ENCODE results near the gene IGF2R. TPM values are rescaled to one million over a fixed set of nuclear protein-coding genes. Genes with fewer than 3 reads are reported as not detected.

The IGF2R gene
- total RNA-seq, 1 donor from 2014 or later = 109 TPM

DNA sequence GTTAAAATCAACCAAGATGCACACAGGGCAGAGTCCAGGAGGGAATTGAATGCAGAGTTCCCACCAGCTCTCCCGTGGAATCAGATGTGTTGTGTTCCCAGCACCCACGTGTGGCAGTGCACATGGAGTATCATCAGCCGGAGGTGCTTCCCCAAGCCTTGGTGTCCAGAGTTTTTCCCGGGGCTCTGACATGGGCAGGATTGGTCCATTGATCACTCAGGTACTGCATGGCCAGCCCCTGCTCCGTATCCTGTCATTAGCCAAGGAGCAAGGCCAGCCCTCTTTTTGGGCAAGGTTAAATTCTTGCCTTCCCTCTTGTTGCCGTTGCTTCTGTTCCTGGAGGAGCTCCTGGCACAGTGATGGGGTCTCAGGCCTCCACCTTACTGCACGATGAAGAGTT, 124.2 kb downstream of the IGF2R start:
- H3K36me3 ChIP-seq (ENCODE audit: control insufficient read depth, insufficient read depth, low read length) = peaks cover 37% of the 10 kb centered on the region
- DNase-seq (ENCODE audit: low read depth) (no peak), FAIRE-seq (no peak)
- H3K27me3 ChIP-seq (ENCODE audit: control insufficient read depth, insufficient read depth, low read length) = no peaks in the 10 kb centered on the region
- TF ChIP-seq, protein P1, sequence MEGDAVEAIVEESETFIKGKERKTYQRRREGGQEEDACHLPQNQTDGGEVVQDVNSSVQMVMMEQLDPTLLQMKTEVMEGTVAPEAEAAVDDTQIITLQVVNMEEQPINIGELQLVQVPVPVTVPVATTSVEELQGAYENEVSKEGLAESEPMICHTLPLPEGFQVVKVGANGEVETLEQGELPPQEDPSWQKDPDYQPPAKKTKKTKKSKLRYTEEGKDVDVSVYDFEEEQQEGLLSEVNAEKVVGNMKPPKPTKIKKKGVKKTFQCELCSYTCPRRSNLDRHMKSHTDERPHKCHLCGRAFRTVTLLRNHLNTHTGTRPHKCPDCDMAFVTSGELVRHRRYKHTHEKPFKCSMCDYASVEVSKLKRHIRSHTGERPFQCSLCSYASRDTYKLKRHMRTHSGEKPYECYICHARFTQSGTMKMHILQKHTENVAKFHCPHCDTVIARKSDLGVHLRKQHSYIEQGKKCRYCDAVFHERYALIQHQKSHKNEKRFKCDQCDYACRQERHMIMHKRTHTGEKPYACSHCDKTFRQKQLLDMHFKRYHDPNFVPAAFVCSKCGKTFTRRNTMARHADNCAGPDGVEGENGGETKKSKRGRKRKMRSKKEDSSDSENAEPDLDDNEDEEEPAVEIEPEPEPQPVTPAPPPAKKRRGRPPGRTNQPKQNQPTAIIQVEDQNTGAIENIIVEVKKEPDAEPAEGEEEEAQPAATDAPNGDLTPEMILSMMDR (IDR thresholded peaks at IDR 0.05; ENCODE audit: insufficient read depth, low read length, severe bottlenecking) = no peak
- no peak overlapping the region for H3K4me3 ChIP-seq (ENCODE audit: low read depth, low read length)

DNA sequence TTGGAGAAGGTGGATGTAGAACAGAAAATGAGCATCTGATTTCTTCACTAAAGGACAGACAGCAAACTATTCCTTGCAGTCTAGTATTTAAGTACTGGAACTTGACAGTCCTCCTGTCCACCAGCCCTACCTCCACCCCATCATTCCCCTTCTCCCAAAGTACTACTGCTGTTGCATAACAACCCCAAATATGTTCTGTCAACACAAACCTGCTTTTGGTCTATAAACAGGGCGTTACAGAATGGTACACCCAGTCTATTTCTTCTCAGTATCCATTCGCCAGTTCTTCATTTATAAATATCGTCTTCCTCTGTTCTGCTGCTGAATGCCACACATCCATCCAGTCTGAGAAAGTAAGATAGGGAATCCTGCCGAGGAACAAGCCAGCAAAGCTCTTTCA, 125.1 kb downstream of the IGF2R start:
- Histone ChIP-seq H3K36me3 (ENCODE audit: control insufficient read depth, insufficient read depth, low read length) (peaks cover 34% of the 10 kb centered on the region), H3K4me3 (ENCODE audit: low read depth, low read length) (no peak overlapping the region)

DNA sequence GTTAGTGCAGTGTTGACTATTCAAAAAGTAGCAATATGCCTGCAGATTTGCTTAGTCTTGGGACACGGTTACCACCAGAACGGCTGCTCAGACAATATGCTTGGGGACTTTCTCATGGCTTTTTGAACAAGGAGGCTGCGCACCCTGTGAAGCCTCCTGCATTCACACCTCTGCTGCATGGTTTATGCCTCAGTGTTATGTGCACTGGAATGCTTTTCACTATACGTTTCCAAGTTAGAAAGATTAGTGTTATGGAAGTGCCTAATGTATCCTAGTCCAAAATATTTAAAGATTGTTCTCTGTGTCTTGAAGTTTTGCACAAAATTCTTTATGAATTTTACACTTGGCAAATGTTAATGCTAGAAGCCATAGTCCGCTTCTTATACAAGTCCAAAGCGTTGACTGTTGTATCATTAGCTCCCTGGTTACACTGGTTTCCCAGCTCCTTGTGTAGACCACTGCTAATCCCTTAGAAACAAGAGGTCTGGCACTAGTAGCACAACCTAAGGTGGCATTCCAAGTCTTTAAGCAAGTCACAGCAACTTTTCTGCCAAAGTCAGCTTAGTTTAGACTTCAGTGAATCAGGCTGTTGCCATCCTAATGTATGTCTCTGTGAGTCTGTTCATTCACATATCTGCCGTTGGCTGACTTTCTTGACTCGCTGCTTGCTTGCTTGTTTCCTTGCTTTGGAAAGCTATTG, 126.4 kb downstream of the IGF2R start:
- H3K4me3 ChIP-seq (ENCODE audit: low read depth, low read length) = no peak overlapping the region
- no peaks in the 10 kb centered on the region for H3K27me3 ChIP-seq (ENCODE audit: control insufficient read depth, insufficient read depth, low read length)
- peaks cover 25% of the 10 kb centered on the region for H3K36me3 ChIP-seq (ENCODE audit: control insufficient read depth, insufficient read depth, low read length)
- TF ChIP-seq, protein P1 (IDR thresholded peaks at IDR 0.05; ENCODE audit: insufficient read depth, low read length, severe bottlenecking) = no peak
- FAIRE-seq (no peak), DNase-seq (ENCODE audit: low read depth) (no peak)

More for the DNA sequence above, 125.1 kb downstream of the IGF2R start:
- no peak for FAIRE-seq
- DNase-seq (ENCODE audit: low read depth) = no peak
- no peaks in the 10 kb centered on the region for H3K27me3 ChIP-seq (ENCODE audit: control insufficient read depth, insufficient read depth, low read length)
- TF ChIP-seq, protein P1 (IDR thresholded peaks at IDR 0.05; ENCODE audit: insufficient read depth, low read length, severe bottlenecking) = no peak

DNA sequence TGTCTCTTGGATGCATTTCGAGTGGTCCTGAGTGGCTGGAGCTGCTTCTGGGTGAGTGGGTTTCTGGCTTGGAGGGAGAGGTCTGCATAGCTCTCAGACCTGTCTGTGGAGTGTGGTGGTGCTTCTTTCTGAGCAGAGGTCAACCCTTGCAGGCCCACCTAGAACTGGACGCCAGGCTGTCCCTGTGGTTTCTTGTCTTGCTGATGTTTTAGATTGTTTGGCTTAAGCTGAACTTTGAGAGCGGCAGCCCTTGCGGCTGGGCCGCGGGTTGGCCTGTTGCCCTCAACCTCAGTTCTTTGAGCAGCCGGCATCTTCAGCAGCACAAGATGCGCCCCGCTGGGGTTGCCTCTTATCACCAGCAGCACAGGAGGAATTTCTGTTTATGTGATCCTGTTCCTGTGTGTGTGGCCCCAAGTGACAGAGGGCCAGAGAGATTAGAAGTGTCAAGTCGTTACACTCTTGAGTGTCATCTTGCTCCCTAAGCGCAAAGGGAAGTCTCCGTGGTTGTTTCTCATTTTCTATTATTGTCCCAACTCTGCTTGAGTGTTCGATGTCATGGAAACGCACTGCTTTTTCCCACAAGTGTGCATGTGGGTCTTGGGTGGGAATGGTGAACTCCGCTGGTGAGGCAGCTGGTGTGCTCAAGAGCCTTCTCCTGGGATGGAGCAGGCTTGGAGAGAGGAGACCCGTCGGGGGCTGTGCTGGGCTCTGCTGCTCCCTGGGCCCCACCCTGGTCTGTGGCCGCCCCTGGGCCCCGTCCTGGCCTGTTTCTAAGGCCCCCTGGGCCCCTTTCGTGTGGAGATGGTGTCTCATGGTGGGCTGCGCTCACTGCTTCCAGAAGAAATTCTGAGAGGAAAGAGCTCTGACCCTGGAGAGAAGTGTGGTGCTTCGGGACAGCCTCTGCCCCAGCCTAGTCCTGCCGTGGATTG, 132.7 kb downstream of the IGF2R start:
- DNase-seq (ENCODE audit: low read depth) (no peak), FAIRE-seq (no peak)
- Histone ChIP-seq H3K36me3 (ENCODE audit: control insufficient read depth, insufficient read depth, low read length) (peaks cover 23% of the 10 kb centered on the region), H3K4me3 (ENCODE audit: low read depth, low read length) (no peak overlapping the region), H3K27me3 (ENCODE audit: control insufficient read depth, insufficient read depth, low read length) (no peaks in the 10 kb centered on the region)
- TF ChIP-seq, protein P1 (IDR thresholded peaks at IDR 0.05; ENCODE audit: insufficient read depth, low read length, severe bottlenecking) = no peak

DNA sequence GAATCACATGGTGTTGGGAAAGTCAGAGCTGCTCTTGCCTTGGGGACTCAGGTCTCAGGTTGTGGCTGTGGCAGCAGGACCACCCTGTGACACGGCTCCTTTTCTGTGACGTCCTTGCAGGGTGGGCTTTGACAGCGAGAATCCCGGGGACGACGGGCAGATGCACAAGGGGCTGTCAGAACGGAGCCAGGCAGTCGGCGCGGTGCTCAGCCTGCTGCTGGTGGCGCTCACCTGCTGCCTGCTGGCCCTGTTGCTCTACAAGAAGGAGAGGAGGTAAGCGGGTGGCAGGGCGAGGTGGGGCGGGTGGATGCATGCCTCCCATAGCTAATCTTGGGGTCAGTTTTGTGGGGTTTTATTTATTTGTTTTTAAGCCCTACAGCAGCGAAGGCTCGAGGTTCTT, 133.5 kb downstream of the IGF2R start:
- H3K27me3 ChIP-seq (ENCODE audit: control insufficient read depth, insufficient read depth, low read length) = no peaks in the 10 kb centered on the region
- peaks cover 20% of the 10 kb centered on the region for H3K36me3 ChIP-seq (ENCODE audit: control insufficient read depth, insufficient read depth, low read length)
- TF ChIP-seq, protein P1 (IDR thresholded peaks at IDR 0.05; ENCODE audit: insufficient read depth, low read length, severe bottlenecking) = no peak
- DNase-seq (ENCODE audit: low read depth) = no peak
- no peak for FAIRE-seq
- H3K4me3 ChIP-seq (ENCODE audit: low read depth, low read length) = no peak overlapping the region
